Mesothelial cell of epicardium (in vitro differentiated cells): ENCODE measurements around the gene SSBP3. TPM values are rescaled to one million over a fixed set of nuclear protein-coding genes. Genes with fewer than 3 reads are reported as not detected.

Source experiments
- DNase-seq, 2 experiments: peaks; one replicate each; pipeline ENCODE4 v3.0.0; 2021; ENCODE audit warnings: low spot score in 2 of 2; ENCODE audit not compliant: unreplicated experiment in 2 of 2
- H3K27ac Mint-ChIP-seq: 2 replicates; pipeline ENCODE4 v1.8.0; 2021; ENCODE audit warnings: mixed read lengths
- H3K27me3 Mint-ChIP-seq: 2 replicates; pipeline ENCODE4 v1.8.0; 2021; ENCODE audit warnings: low read depth, mixed read lengths
- H3K36me3 Mint-ChIP-seq: 2 replicates; pipeline ENCODE4 v1.8.0; 2021; ENCODE audit warnings: mixed read lengths
- H3K4me1 Mint-ChIP-seq: 2 replicates; pipeline ENCODE4 v1.8.0; 2021; ENCODE audit warnings: mixed read lengths
- H3K4me3 Mint-ChIP-seq: 2 replicates; pipeline ENCODE4 v1.8.0; 2021; ENCODE audit warnings: mild to moderate bottlenecking, moderate library complexity, mixed read lengths
- H3K9me3 Mint-ChIP-seq: 2 replicates; pipeline ENCODE4 v1.8.0; 2021; ENCODE audit warnings: mixed read lengths
- total RNA-seq: library from RNA; stranded (reverse); gene quantifications from 3 replicates; pipeline ENCODE4 v1.2.1, GENCODE V29; 2021
- TF ChIP-seq, protein P1 (sequence below): fragments of 200-600 bp; sonication (generic); IDR thresholded peaks from one replicate; pipeline ENCODE4 v1.5.0; 2021; ENCODE audit warnings: antibody characterized with exemption; ENCODE audit not compliant: unreplicated experiment

SSBP3 gene
- total RNA-seq, 1 donor from 2014 or later, result 172 TPM

DNA sequence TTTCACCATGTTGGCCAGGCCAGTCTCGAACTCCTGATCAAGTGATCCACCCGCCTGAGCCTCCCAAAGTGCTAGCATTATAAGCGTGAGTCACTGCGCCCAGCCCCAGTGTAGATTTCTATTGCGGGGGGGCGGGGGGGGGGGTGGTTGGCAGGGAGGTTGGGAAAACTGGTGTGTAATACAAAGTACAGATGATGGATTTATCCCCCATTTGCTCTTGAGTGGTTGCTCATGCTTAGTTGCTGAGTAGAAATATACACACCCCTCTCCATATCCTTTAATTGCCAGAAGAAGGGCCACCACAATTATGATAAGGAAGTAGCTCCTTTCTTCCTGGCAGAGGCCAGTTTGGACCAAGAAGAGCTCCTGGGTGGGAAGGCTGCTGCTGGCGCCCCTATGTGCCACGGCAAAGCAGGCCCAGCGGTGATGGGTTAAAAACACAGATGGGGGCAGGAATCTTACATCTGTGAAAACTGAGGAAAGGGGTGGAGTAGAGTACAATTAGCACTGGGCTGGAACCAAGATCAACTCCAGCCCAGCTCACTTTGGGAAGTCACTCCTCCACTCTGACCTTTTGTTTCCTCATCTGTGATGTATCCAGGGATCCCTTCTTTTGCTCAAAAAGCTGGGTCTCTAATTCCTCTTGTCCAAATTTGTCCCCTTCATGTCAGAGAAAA, 151.0 kb downstream of the SSBP3 start:
- Mint-ChIP-seq H3K4me3 (no peak overlapping the region), H3K36me3 (peaks cover 13% of the 10 kb centered on the region), H3K27ac (no peak overlapping the region), H3K4me1 (peaks cover 15% of the 10 kb centered on the region), H3K9me3 (no peaks in the 10 kb centered on the region), H3K27me3 (no peaks in the 10 kb centered on the region)
- DNase-seq, result no peak
- TF ChIP-seq, protein P1, sequence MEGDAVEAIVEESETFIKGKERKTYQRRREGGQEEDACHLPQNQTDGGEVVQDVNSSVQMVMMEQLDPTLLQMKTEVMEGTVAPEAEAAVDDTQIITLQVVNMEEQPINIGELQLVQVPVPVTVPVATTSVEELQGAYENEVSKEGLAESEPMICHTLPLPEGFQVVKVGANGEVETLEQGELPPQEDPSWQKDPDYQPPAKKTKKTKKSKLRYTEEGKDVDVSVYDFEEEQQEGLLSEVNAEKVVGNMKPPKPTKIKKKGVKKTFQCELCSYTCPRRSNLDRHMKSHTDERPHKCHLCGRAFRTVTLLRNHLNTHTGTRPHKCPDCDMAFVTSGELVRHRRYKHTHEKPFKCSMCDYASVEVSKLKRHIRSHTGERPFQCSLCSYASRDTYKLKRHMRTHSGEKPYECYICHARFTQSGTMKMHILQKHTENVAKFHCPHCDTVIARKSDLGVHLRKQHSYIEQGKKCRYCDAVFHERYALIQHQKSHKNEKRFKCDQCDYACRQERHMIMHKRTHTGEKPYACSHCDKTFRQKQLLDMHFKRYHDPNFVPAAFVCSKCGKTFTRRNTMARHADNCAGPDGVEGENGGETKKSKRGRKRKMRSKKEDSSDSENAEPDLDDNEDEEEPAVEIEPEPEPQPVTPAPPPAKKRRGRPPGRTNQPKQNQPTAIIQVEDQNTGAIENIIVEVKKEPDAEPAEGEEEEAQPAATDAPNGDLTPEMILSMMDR, result no peak

DNA sequence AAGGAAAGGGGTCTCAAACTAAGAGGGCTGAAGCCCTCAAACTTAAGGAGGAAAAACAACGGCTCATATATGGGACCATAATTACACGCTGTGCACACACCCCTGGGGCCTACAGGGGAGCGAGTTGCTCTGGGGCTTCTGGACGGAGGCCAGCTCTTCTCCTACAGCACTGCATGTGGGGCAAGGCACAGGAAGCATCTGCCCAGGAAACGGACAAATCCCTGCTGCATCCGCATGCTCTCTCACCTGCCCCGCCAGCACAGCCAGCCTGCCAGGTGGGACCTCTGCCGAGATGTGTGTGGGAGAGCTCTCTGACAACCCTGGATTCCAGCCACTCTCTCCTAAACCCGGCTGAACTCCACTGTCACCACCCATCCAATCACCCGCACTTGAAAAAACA, 152.1 kb downstream of the SSBP3 start:
- Mint-ChIP-seq H3K4me3 (no peak overlapping the region), H3K4me1 (peaks cover 15% of the 10 kb centered on the region), H3K36me3 (peaks cover 18% of the 10 kb centered on the region), H3K27ac (peak overlapping the region; percentile 65), H3K27me3 (no peaks in the 10 kb centered on the region), H3K9me3 (no peaks in the 10 kb centered on the region)
- TF ChIP-seq, protein P1, result no peak
- DNase-seq, result no peak

DNA sequence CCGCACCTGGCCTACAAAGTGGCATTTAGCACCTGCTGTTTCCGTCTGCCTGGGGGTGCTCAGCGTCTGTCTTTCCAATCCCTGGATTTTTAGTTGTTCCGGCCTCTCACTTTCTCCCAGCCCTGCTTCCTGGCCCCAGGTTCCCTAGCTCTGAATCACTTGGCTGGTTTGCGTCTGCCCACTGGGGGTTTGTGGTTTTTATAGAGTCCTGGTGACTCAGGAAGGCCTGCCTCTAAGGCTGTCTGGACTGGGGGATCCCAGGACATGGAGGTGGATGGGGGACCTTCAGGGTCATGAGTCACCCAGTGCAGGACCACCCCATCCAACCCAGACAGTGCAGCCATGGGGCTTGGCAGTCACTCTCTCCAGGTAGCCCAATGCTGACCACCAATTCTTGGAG, 152.7 kb downstream of the SSBP3 start:
- TF ChIP-seq, protein P1, result no peak
- H3K9me3 Mint-ChIP-seq, result no peaks in the 10 kb centered on the region
- H3K4me3 Mint-ChIP-seq, result no peak overlapping the region
- peak overlapping the region; percentile 65 for H3K27ac Mint-ChIP-seq
- peaks cover 15% of the 10 kb centered on the region for H3K4me1 Mint-ChIP-seq
- peaks cover 17% of the 10 kb centered on the region for H3K36me3 Mint-ChIP-seq
- no peak for DNase-seq
- H3K27me3 Mint-ChIP-seq, result no peaks in the 10 kb centered on the region

DNA sequence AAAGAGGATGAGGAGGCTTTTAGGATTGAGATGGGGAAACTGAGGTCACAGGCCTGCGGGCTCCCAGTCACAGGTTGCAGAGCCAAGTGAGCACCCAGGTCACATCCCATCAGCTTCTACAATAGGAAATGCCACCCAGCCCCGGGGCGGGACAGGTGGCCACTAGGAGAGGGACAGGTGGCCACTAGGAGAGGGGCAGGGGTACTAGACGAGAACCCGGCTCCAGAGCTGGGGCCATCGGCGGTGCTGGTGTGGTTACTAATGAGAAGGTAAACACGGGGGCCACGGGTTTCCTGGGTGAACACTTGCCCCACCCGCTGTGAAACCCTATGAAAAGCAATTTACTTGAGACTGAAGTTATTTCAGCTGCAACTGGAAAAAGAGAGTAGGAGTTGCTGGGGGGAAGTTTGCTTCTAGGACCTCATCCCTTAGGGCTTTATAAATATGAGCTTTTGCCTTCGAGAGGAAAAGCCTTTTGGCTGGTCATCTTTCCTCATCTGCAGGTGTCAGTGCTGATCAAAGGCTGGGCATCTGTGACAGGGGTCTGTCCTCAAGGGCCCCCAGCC, 153.7 kb downstream of the SSBP3 start:
- peak overlapping the region; percentile 17 for H3K27ac Mint-ChIP-seq
- H3K36me3 Mint-ChIP-seq, result peaks cover 11% of the 10 kb centered on the region
- no peaks in the 10 kb centered on the region for H3K9me3 Mint-ChIP-seq
- no peak overlapping the region for H3K4me3 Mint-ChIP-seq
- DNase-seq, result no peak
- TF ChIP-seq, protein P1, result no peak
- H3K27me3 Mint-ChIP-seq, result no peaks in the 10 kb centered on the region
- H3K4me1 Mint-ChIP-seq, result peaks cover 15% of the 10 kb centered on the region

DNA sequence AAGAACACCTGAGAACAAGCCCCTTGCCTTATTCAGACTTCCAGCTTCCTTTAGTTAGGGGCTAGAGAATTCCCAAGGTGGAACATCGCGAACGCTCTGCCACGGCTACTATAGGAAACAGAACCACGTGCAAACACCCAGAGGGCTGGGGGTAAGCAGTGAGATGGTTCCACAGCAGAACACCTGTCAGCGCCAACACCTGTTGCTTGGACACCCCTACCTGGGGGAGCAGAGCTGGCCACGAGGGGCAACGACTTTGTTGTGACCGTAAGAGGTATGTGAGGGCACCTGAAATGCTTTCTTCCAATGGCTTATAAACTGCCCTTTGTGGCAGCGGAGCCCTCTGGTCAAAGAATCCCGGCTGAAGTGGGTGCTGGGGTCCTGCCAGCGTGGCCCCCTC, 155.5 kb downstream of the SSBP3 start:
- Mint-ChIP-seq H3K9me3 (no peaks in the 10 kb centered on the region), H3K4me1 (peaks cover 8% of the 10 kb centered on the region), H3K27ac (no peak overlapping the region), H3K27me3 (no peaks in the 10 kb centered on the region), H3K4me3 (no peak overlapping the region), H3K36me3 (peaks cover 7% of the 10 kb centered on the region)
- DNase-seq, result no peak
- TF ChIP-seq, protein P1, result no peak
